CD14-positive monocyte (primary cell): ENCODE measurements around the gene HOXA1. TPM values are rescaled to one million over a fixed set of nuclear protein-coding genes. Genes with fewer than 3 reads are reported as not detected.

Source experiments
- DNase-seq, 3 donors: peaks; one replicate each; pipeline ENCODE4 v3.0.0-alpha.2; 2011 to 2022
- H2AFZ ChIP-seq: 2 replicates; pipeline ENCODE4 v1.6.0; 2012; ENCODE audit warnings: mild to moderate bottlenecking, low read depth, low read length, inconsistent platforms; ENCODE audit not compliant: insufficient read depth, poor library complexity, severe bottlenecking
- H3K27ac ChIP-seq, 2 donors: 1 replicate in 1 of 2; 2 replicates in 1 of 2; pipeline ENCODE4 v1.5.1; 2012 to 2013; ENCODE audit warnings: low read length in 2 of 2, control low read depth in 1 of 2, inconsistent platforms in 1 of 2, low read depth in 1 of 2, mild to moderate bottlenecking in 1 of 2
- H3K27me3 ChIP-seq, 2 donors: one replicate each; pipeline versions ENCODE4 v1.6.0 to v1.6.1; 2011 to 2013; ENCODE audit warnings: low read length in 2 of 2; ENCODE audit not compliant: control insufficient read depth in 2 of 2, insufficient read depth in 2 of 2
- H3K36me3 ChIP-seq, 2 donors: replicated peaks in 1 of 2; 1 replicate in 1 of 2; 2 replicates in 1 of 2; pipeline versions ENCODE4 v1.5.1 to v1.6.1; 2012 to 2013; ENCODE audit warnings: low read length in 2 of 2, control low read depth in 1 of 2, inconsistent platforms in 1 of 2, mild to moderate bottlenecking in 1 of 2; ENCODE audit not compliant: insufficient read depth in 2 of 2, control insufficient read depth in 1 of 2
- H3K4me1 ChIP-seq, 2 donors: 1 replicate in 1 of 2; 2 replicates in 1 of 2; pipeline versions ENCODE4 v1.5.1 to v1.6.1; 2012 to 2013; ENCODE audit warnings: low read length in 2 of 2, control low read depth in 1 of 2, inconsistent platforms in 1 of 2, mild to moderate bottlenecking in 1 of 2, moderate library complexity in 1 of 2; ENCODE audit not compliant: insufficient read depth in 2 of 2, control insufficient read depth in 1 of 2
- H3K4me2 ChIP-seq: replicated peaks from 2 replicates; pipeline ENCODE3; 2012; ENCODE audit warnings: low read length, moderate library complexity, mild to moderate bottlenecking; ENCODE audit not compliant: poor library complexity, severe bottlenecking; ENCODE audit errors: extremely low read depth
- H3K4me3 ChIP-seq, 3 experiments: fragments of 200-600 bp in 1 of 3; sonication (generic) in 1 of 3; replicated peaks in 1 of 3; 1 replicate in 2 of 3; 2 replicates in 1 of 3; pipeline ENCODE4 v1.5.1; 2011 to 2013; ENCODE audit warnings: low read length in 3 of 3, mild to moderate bottlenecking in 3 of 3, control low read depth in 2 of 3, low read depth in 2 of 3, inconsistent platforms in 1 of 3, moderate library complexity in 1 of 3
- H3K79me2 ChIP-seq: 2 replicates; pipeline ENCODE4 v1.6.0; 2012; ENCODE audit warnings: mild to moderate bottlenecking, control low read depth, inconsistent platforms, low read length, moderate library complexity; ENCODE audit not compliant: insufficient read depth
- H3K9ac ChIP-seq: 2 replicates; pipeline ENCODE4 v1.6.0; 2017; ENCODE audit warnings: low read length, mild to moderate bottlenecking; ENCODE audit not compliant: insufficient read depth, poor library complexity, severe bottlenecking
- H3K9me3 ChIP-seq, 2 donors: replicated peaks in 1 of 2; 1 replicate in 1 of 2; 2 replicates in 1 of 2; pipeline versions ENCODE4 v1.5.1 to v1.6.1; 2012 to 2013; ENCODE audit warnings: low read length in 2 of 2, control low read depth in 1 of 2; ENCODE audit not compliant: control insufficient read depth in 1 of 2, insufficient read depth in 1 of 2
- H4K20me1 ChIP-seq: 2 replicates; pipeline ENCODE4 v1.6.0; 2012; ENCODE audit warnings: mild to moderate bottlenecking, low read length, control low read depth, moderate library complexity; ENCODE audit not compliant: insufficient read depth
- H3K27ac Mint-ChIP-seq, 7 donors: one replicate each; pipeline ENCODE4 v1.8.0; 2020; ENCODE audit warnings: mild to moderate bottlenecking in 7 of 7, mixed read lengths in 7 of 7, moderate library complexity in 6 of 7, inconsistent platforms in 2 of 7
- H3K27me3 Mint-ChIP-seq, 3 donors: one replicate each; pipeline ENCODE4 v1.8.0; 2021 to 2022; ENCODE audit warnings: low read depth in 3 of 3, mild to moderate bottlenecking in 3 of 3, mixed read lengths in 3 of 3, moderate library complexity in 3 of 3, inconsistent platforms in 1 of 3
- H3K36me3 Mint-ChIP-seq, 2 donors: one replicate each; pipeline ENCODE4 v1.8.0; 2020; ENCODE audit warnings: mixed read lengths in 2 of 2, inconsistent platforms in 1 of 2, mild to moderate bottlenecking in 1 of 2
- H3K4me1 Mint-ChIP-seq: one replicate; pipeline ENCODE4 v1.8.0; 2020; ENCODE audit warnings: mild to moderate bottlenecking, mixed read lengths
- H3K4me3 Mint-ChIP-seq, 2 donors: one replicate each; pipeline ENCODE4 v1.8.0; 2020; ENCODE audit warnings: mild to moderate bottlenecking in 2 of 2, mixed read lengths in 2 of 2, moderate library complexity in 1 of 2
- H3K9me3 Mint-ChIP-seq, 7 donors: one replicate each; pipeline ENCODE4 v1.8.0; 2020 to 2022; ENCODE audit warnings: mixed read lengths in 7 of 7, mild to moderate bottlenecking in 6 of 7, moderate library complexity in 6 of 7, inconsistent platforms in 2 of 7
- WGBS: methylation state at CpG from one replicate; pipeline ENCODE4 v1.1.5; 2013; ENCODE audit warnings: missing lambda C conversion rate; ENCODE audit not compliant: insufficient coverage; 5-methylcytosine and 5-hydroxymethylcytosine counted together
- intact Hi-C, 2 donors: fragments of 100-400 bp; cut with micrococcal nuclease; formaldehyde crosslinking; loops; one replicate each; pipeline versions ENCODE4 v1.15.0 to v1.15.1; 2023
- polyA plus RNA-seq, 3 donors: library from polyadenylated mRNA; depleted of rRNA in 1 of 3; unstranded in 2 of 3; stranded (reverse) in 1 of 3; fragments of 300-500 nt in 2 of 3; fragments of >200 nt in 1 of 3; fragmentation: Illumina TruSeq in 2 of 3; gene quantifications; 1 replicate in 2 of 3; 2 replicates in 1 of 3; pipeline ENCODE4 v1.2.3, GENCODE V29; 2012 to 2021
- TF ChIP-seq, protein P1 (sequence below): fragments of 200-600 bp; IDR thresholded peaks from one replicate; pipeline ENCODE4 v1.8.0; 2022; ENCODE audit warnings: antibody characterized with exemption, mild to moderate bottlenecking

The HOXA1 gene
- polyA plus RNA-seq, 3 donors = 0.11 to 0.37 TPM; not detected in 1

DNA sequence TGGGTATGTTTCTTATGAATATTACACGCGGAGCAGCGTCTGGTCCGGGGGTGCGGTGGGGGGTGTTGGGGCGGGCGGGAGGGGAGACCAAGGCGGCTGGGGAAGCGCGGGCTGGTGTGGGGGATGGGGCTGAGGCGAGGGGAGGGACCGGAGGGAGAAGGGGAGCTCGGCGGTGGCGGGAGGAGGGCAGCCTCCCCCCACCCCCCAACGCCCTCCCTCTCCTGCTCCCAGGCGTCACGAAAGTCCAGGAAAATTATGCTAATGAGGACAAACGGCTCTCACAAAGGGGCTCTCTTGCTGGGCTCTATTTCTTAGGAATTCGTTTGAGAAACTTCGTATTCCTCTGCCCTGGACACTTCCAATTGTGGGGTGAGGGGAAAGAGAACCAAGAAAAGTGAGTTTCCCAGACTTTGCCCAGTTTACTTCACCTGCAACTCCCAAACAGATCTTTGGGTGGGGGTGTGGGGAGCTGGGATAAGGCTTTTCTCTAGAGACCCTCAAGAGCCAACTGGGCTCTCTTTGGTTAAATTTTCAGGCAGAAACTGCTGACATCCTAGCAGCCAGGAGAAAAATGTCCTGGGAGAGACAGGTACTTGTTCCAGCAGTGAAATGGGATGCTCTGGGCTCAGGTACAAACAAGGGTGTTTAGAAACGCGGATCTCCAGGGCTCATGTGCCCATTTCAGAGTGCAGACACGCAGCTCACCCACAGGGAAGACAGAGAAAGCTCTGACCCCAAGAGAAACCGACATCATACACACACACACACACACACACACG lies 18.4 kb upstream of the HOXA1 start:
- Histone ChIP-seq H3K36me3 (no peaks in the 10 kb centered on the region), H3K27ac (no peak overlapping the region), H3K27me3 (no peaks in the 10 kb centered on the region), H3K79me2 (no peaks in the 10 kb centered on the region), H3K9me3 (no peaks in the 10 kb centered on the region), H3K4me3 (no peak overlapping the region), H3K9ac (no peak overlapping the region), H3K4me1 (no peaks in the 10 kb centered on the region), H2AFZ (no peak overlapping the region), H4K20me1 (no peaks in the 10 kb centered on the region), H3K4me2 (no peak overlapping the region)
- no peak for DNase-seq
- TF ChIP-seq, protein P1, sequence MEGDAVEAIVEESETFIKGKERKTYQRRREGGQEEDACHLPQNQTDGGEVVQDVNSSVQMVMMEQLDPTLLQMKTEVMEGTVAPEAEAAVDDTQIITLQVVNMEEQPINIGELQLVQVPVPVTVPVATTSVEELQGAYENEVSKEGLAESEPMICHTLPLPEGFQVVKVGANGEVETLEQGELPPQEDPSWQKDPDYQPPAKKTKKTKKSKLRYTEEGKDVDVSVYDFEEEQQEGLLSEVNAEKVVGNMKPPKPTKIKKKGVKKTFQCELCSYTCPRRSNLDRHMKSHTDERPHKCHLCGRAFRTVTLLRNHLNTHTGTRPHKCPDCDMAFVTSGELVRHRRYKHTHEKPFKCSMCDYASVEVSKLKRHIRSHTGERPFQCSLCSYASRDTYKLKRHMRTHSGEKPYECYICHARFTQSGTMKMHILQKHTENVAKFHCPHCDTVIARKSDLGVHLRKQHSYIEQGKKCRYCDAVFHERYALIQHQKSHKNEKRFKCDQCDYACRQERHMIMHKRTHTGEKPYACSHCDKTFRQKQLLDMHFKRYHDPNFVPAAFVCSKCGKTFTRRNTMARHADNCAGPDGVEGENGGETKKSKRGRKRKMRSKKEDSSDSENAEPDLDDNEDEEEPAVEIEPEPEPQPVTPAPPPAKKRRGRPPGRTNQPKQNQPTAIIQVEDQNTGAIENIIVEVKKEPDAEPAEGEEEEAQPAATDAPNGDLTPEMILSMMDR = no peak
- intact Hi-C loops = no loop called here
- H3K27ac Mint-ChIP-seq = peak overlapping the region in 1 of 7 donors; percentile 37
- H3K4me1 Mint-ChIP-seq = peaks cover 2% of the 10 kb centered on the region
- peaks cover 0 to 4% (median 1%) of the 10 kb centered on the region in 7 donors for H3K9me3 Mint-ChIP-seq
- H3K36me3 Mint-ChIP-seq = no peaks in the 10 kb centered on the region
- WGBS = no CpG with 5 or more reads among the region's 26 CpGs
- H3K4me3 Mint-ChIP-seq = no peak overlapping the region
- H3K27me3 Mint-ChIP-seq = peaks cover under 1 to 3% (median 2%) of the 10 kb centered on the region in 3 donors

DNA sequence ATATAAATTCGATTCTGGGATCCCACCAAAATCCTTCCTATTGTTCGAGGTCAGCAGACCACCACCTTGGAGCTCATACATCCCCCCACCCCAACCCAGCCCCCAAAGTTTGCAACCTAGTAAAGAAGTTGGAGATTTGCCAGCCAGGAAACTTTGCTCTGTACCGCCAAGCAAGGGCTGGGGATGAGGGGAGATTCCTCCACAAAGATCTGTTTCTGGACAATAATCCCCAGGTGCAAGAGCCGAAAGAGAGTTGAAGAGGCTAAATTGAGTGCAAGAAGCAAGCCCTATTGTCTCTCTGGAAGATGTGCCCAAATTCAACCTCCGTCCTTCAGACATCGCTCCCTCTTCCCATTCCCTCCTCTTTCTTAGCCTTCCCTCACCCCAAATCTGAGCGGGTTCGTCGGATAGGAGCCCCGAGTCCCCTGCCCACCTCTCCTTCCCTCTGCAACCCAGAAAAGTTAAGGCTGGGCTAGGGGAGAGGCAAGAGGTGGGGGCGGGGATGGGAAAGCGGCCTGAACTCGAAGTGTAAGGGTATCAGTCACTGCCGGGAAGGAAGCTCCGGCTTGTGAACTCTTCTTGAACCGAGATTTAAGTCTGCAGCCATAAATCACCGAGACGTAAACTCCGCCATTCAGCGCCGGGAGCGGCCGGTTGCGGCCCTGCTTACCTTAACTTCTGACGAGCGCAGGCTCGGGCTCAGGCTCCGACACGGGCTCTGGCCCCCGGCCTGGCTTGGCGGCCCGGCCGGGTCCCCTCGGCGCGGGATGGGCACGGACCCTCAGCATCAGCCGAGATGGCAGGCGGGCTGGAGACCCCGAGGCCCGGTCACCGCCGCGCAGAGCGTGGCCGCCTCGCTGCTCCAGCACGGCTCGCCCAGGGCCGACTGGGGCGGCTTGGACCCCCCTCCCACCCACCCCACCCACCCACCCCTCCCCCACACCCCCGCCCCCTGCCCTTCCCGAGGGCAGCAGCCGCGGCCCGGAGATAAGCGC lies 17.5 kb upstream of the HOXA1 start:
- no peak overlapping the region for H3K27ac ChIP-seq
- H3K4me2 ChIP-seq = no peak overlapping the region
- H2AFZ ChIP-seq = no peak overlapping the region
- 97% methylated on average over 27 of the region's 57 CpGs for WGBS
- H3K9ac ChIP-seq = no peak overlapping the region
- H3K4me3 Mint-ChIP-seq = no peak overlapping the region
- H3K27me3 Mint-ChIP-seq = peaks cover 2 to 3% (median 2%) of the 10 kb centered on the region in 3 donors
- peaks cover 0 to 4% of the 10 kb centered on the region in 2 donors for H3K9me3 ChIP-seq
- H3K4me3 ChIP-seq = no peak overlapping the region
- peaks cover 0 to 7% (median 1%) of the 10 kb centered on the region in 7 donors for H3K9me3 Mint-ChIP-seq
- no peaks in the 10 kb centered on the region for H3K4me1 ChIP-seq
- peaks cover 2% of the 10 kb centered on the region for H3K4me1 Mint-ChIP-seq
- H3K79me2 ChIP-seq = no peaks in the 10 kb centered on the region
- intact Hi-C loops = no loop called here
- H4K20me1 ChIP-seq = no peaks in the 10 kb centered on the region
- H3K27ac Mint-ChIP-seq = peak overlapping the region in 1 of 7 donors; percentile 57
- TF ChIP-seq, protein P1 = no peak
- DNase-seq = no peak
- no peaks in the 10 kb centered on the region for H3K36me3 Mint-ChIP-seq
- H3K36me3 ChIP-seq = no peaks in the 10 kb centered on the region
- no peaks in the 10 kb centered on the region for H3K27me3 ChIP-seq
